SH-SY5Y (cell line): ENCODE measurements around the gene KCNA10.

Experiments
- GATA2 ChIP-seq: IDR thresholded peaks from 2 replicates; pipeline ENCODE4 v1.6.1; 2011; ENCODE audit warnings: mild to moderate bottlenecking, low read depth, low read length
- GATA3 ChIP-seq: IDR thresholded peaks from 2 replicates; pipeline ENCODE4 v1.6.1; 2011; ENCODE audit warnings: low read depth, mild to moderate bottlenecking, low read length, moderate library complexity

GRCh38 chr1:110554871-110555801, 36.2 kb upstream of the KCNA10 start:
- TF ChIP-seq GATA3 (no peak), GATA2 (no peak)
